T-cell (primary cell): ENCODE results near the gene SAMD4A. TPM values are rescaled to one million over a fixed set of nuclear protein-coding genes. Genes with fewer than 3 reads are reported as not detected.

Experiments used
- ATAC-seq, 4 experiments: fragments of 200-7000 bp in 3 of 4; fragments of 150-1000 bp in 1 of 4; cut with Tn5 transposase; replicated peaks in 1 of 4; 1 replicate in 3 of 4; 2 replicates in 1 of 4; pipeline ENCODE4 v1.10.0; 2021; ENCODE audit warnings: moderate library complexity in 3 of 4, mild to moderate bottlenecking in 2 of 4, moderate number of reproducible peaks in 1 of 4
- CTCF ChIA-PET, 2 donors: fragments of 300-600 bp; sonication (Branson Sonifier 250); formaldehyde crosslinking; loops; one replicate each; lab custom pipeline; 2022; ENCODE audit warnings: antibody characterized with exemption in 2 of 2; lab: Charles Lee
- POLR2A ChIA-PET, 2 donors: fragments of 300-600 bp; sonication (Branson Sonifier 250); formaldehyde crosslinking; loops; one replicate each; lab custom pipeline; 2022; ENCODE audit warnings: antibody characterized with exemption in 2 of 2; lab: Charles Lee
- DNase-seq, 35 experiments: peaks; one replicate each; pipeline versions ENCODE4 v3.0.0 to v3.0.0-alpha.2; 2013 to 2023
- H3K27ac ChIP-seq: one replicate; pipeline ENCODE4 v1.5.1; 2013; ENCODE audit warnings: low read length
- H3K27me3 ChIP-seq, 2 experiments: replicated peaks in 1 of 2; 1 replicate in 1 of 2; 2 replicates in 1 of 2; pipeline versions ENCODE4 v1.6.1 to v1.7.0; 2013; ENCODE audit warnings: low read length in 1 of 2, mixed read lengths in 1 of 2; ENCODE audit not compliant: control insufficient read depth in 2 of 2, insufficient read depth in 2 of 2; ENCODE audit errors: extremely low read depth in 1 of 2
- H3K36me3 ChIP-seq, 2 donors: 1 replicate in 1 of 2; 2 replicates in 1 of 2; pipeline versions ENCODE4 v1.6.1 to v1.7.0; 2013; ENCODE audit warnings: low read length in 1 of 2; ENCODE audit not compliant: control insufficient read depth in 2 of 2, insufficient read depth in 1 of 2; ENCODE audit errors: extremely low read depth in 1 of 2
- H3K4me1 ChIP-seq, 2 experiments: 1 replicate in 1 of 2; 2 replicates in 1 of 2; pipeline versions ENCODE4 v1.6.1 to v1.7.0; 2013; ENCODE audit warnings: low read length in 2 of 2, mixed read lengths in 1 of 2; ENCODE audit not compliant: insufficient read depth in 2 of 2, control insufficient read depth in 1 of 2; ENCODE audit errors: extremely low read depth in 1 of 2
- H3K4me3 ChIP-seq, 2 donors: 1 replicate in 1 of 2; 2 replicates in 1 of 2; pipeline versions ENCODE4 v1.5.1 to v1.7.0; 2013; ENCODE audit warnings: mild to moderate bottlenecking in 2 of 2, low read length in 1 of 2, moderate library complexity in 1 of 2; ENCODE audit not compliant: control insufficient read depth in 1 of 2; ENCODE audit errors: extremely low read depth in 1 of 2
- H3K9me3 ChIP-seq: 2 replicates; pipeline ENCODE4 v1.7.0; 2013
- H3K27ac Mint-ChIP-seq, 2 donors: one replicate each; pipeline ENCODE4 v1.8.0; 2020 to 2021; ENCODE audit warnings: mild to moderate bottlenecking in 2 of 2, mixed read lengths in 2 of 2
- H3K27me3 Mint-ChIP-seq, 2 donors: one replicate each; pipeline ENCODE4 v1.8.0; 2021 to 2022; ENCODE audit warnings: mixed read lengths in 2 of 2
- H3K36me3 Mint-ChIP-seq: one replicate; pipeline ENCODE4 v1.8.0; 2021; ENCODE audit warnings: mixed read lengths
- H3K4me1 Mint-ChIP-seq, 3 donors: one replicate each; pipeline ENCODE4 v1.8.0; 2020 to 2022; ENCODE audit warnings: mixed read lengths in 3 of 3, mild to moderate bottlenecking in 1 of 3
- H3K4me3 Mint-ChIP-seq, 3 donors: one replicate each; pipeline ENCODE4 v1.8.0; 2020 to 2022; ENCODE audit warnings: mild to moderate bottlenecking in 3 of 3, mixed read lengths in 3 of 3, moderate library complexity in 3 of 3
- H3K9me3 Mint-ChIP-seq, 3 donors: one replicate each; pipeline ENCODE4 v1.8.0; 2020 to 2022; ENCODE audit warnings: mixed read lengths in 3 of 3
- WGBS: methylation state at CpG from one replicate; pipeline ENCODE4 v1.1.5; 2013; ENCODE audit warnings: missing lambda C conversion rate; ENCODE audit not compliant: insufficient coverage; 5-methylcytosine and 5-hydroxymethylcytosine counted together
- total RNA-seq, 35 experiments: library from RNA in 6 of 35; stranded (reverse) in 6 of 35; fragments of 120-200 nt in 1 of 35; gene quantifications; one replicate each; pipeline versions ENCODE4 v1.2.1 to v1.2.4 and lab custom pipeline; 2013 to 2026

SAMD4A gene
- total RNA-seq, 5 donors from 2014 or later (not counting 1 experiment from before 2014, with no cell fraction given) = 1.2 to 3.9 (median 1.3) TPM

- Mint-ChIP-seq H3K27ac (no peak overlapping the region), H3K36me3 (no peaks in the 10 kb centered on the region), H3K27me3 (no peaks in the 10 kb centered on the region), H3K4me3 (no peak overlapping the region), H3K4me1 (peaks cover 2 to 13% (median 11%) of the 10 kb centered on the region in 3 donors), H3K9me3 (peaks cover 0 to 4% (median 0%) of the 10 kb centered on the region in 3 donors)
- DNase-seq (no peak), ATAC-seq (no peak)
- Histone ChIP-seq H3K36me3 (no peaks in the 10 kb centered on the region), H3K4me1 (peaks cover 0 to 3% of the 10 kb centered on the region in 2 experiments), H3K4me3 (no peak overlapping the region), H3K27me3 (no peaks in the 10 kb centered on the region), H3K9me3 (no peaks in the 10 kb centered on the region), H3K27ac (no peak overlapping the region)
- ChIA-PET CTCF (interaction anchor here in 1 of 2 donors (0.8 kb wide), 1 partner anchor 81 kb away, joined by 3 read pairs; no protein-coding TSS in a partner anchor), POLR2A (no interaction called here)
- 89% methylated on average over 2 of the region's 2 CpGs for WGBS
These were observed 139.8 kb downstream of the SAMD4A start for GRCh38 chr14:54706769-54707168.

- 97% methylated on average over 2 of the region's 2 CpGs for WGBS
- Histone ChIP-seq H3K27me3 (no peaks in the 10 kb centered on the region), H3K4me1 (peaks cover 3 to 10% of the 10 kb centered on the region in 2 experiments), H3K4me3 (no peak overlapping the region), H3K27ac (no peak overlapping the region), H3K9me3 (no peaks in the 10 kb centered on the region), H3K36me3 (no peaks in the 10 kb centered on the region)
- no peak for DNase-seq
- ChIA-PET CTCF (no interaction called here), POLR2A (interaction anchor here in 1 of 2 donors (0.6 kb wide), 1 partner anchor 365 kb away, joined by 9 read pairs; no protein-coding TSS in a partner anchor)
- Mint-ChIP-seq H3K27ac (no peak overlapping the region), H3K4me3 (no peak overlapping the region), H3K9me3 (peaks cover 0 to 4% (median 0%) of the 10 kb centered on the region in 3 donors), H3K4me1 (peaks cover 13 to 26% (median 22%) of the 10 kb centered on the region in 3 donors), H3K36me3 (no peaks in the 10 kb centered on the region), H3K27me3 (no peaks in the 10 kb centered on the region)
- ATAC-seq = no peak
These were observed 141.2 kb downstream of the SAMD4A start for GRCh38 chr14:54708161-54708560.

DNA sequence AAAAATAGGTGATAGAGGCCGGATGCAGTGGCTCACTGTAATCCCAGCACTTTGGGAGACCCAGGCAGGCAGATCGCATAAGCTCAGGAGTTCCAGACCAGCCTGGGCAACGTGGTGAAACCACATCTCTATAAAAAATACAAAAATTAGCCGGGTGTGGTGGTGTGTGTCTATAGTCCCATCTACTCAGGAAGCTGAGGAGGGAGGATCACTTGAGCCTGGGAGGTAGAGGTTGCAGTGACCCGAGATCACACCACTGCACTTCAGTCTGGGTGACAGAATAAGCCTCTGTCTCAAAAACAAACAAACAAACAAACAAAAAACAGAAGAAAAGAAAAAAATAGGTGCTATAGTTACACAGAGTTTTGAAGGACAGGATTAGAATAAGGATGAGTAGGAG is 142.1 kb downstream of the SAMD4A start:
- Mint-ChIP-seq H3K9me3 (peaks cover 0 to 4% (median 0%) of the 10 kb centered on the region in 3 donors), H3K27ac (no peak overlapping the region), H3K27me3 (no peaks in the 10 kb centered on the region), H3K4me1 (peaks cover 13 to 26% (median 22%) of the 10 kb centered on the region in 3 donors), H3K36me3 (no peaks in the 10 kb centered on the region), H3K4me3 (no peak overlapping the region)
- ATAC-seq (no peak), DNase-seq (no peak)
- POLR2A ChIA-PET = no interaction called here
- no CpG with 5 or more reads among the region's 5 CpGs for WGBS
- CTCF ChIA-PET = no interaction called here
- H3K9me3 ChIP-seq = no peaks in the 10 kb centered on the region
- H3K4me3 ChIP-seq = no peak overlapping the region
- H3K27ac ChIP-seq = no peak overlapping the region
- peaks cover 3 to 10% of the 10 kb centered on the region in 2 experiments for H3K4me1 ChIP-seq
- H3K36me3 ChIP-seq = no peaks in the 10 kb centered on the region
- no peaks in the 10 kb centered on the region for H3K27me3 ChIP-seq

GRCh38 chr14:54709444-54709843 is 142.5 kb downstream of the SAMD4A start:
- WGBS = 20% methylated on average over 1 of the region's 2 CpGs
- H3K27me3 Mint-ChIP-seq = peaks cover 0 to 3% of the 10 kb centered on the region in 2 donors
- peaks cover 13 to 26% (median 22%) of the 10 kb centered on the region in 3 donors for H3K4me1 Mint-ChIP-seq
- ChIA-PET POLR2A (no interaction called here), CTCF (no interaction called here)
- Histone ChIP-seq H3K36me3 (no peaks in the 10 kb centered on the region), H3K4me1 (peaks cover 3 to 10% of the 10 kb centered on the region in 2 experiments), H3K9me3 (no peaks in the 10 kb centered on the region), H3K4me3 (no peak overlapping the region), H3K27me3 (no peaks in the 10 kb centered on the region), H3K27ac (no peak overlapping the region)
- H3K9me3 Mint-ChIP-seq = peaks cover 0 to 4% (median 0%) of the 10 kb centered on the region in 3 donors
- no peaks in the 10 kb centered on the region for H3K36me3 Mint-ChIP-seq
- H3K4me3 Mint-ChIP-seq = no peak overlapping the region
- H3K27ac Mint-ChIP-seq = no peak overlapping the region
- ATAC-seq (no peak), DNase-seq (no peak)

DNA sequence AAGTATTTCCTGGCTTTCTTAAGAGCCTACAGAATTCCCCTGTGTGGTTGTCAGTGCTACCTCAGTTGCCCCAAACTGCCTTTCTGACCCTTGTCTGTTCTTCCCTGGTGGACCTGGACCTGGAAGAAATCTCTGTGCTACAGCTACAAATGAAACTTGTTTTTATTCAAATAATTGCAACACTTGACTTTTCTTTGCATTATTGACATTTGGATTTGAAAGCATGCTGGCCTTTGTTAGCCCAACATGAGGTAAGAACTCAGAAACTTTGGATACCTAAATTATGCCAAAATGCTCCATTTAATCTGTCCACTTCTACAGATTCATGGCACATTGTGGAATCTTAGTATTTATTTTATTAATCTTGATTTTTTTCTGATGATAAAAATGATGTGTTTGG is 142.9 kb downstream of the SAMD4A start:
- ChIA-PET POLR2A (no interaction called here), CTCF (no interaction called here)
- DNase-seq (no peak), ATAC-seq (no peak)
- H3K27me3 Mint-ChIP-seq = peaks cover 0 to 4% of the 10 kb centered on the region in 2 donors
- Histone ChIP-seq H3K4me1 (peaks cover 3 to 10% of the 10 kb centered on the region in 2 experiments), H3K27me3 (no peaks in the 10 kb centered on the region), H3K9me3 (no peaks in the 10 kb centered on the region), H3K36me3 (no peaks in the 10 kb centered on the region), H3K27ac (no peak overlapping the region), H3K4me3 (no peak overlapping the region)
- H3K4me1 Mint-ChIP-seq = peaks cover 13 to 26% (median 22%) of the 10 kb centered on the region in 3 donors
- H3K9me3 Mint-ChIP-seq = peaks cover 0 to 4% (median 0%) of the 10 kb centered on the region in 3 donors
- H3K4me3 Mint-ChIP-seq = no peak overlapping the region
- no peak overlapping the region for H3K27ac Mint-ChIP-seq
- no peaks in the 10 kb centered on the region for H3K36me3 Mint-ChIP-seq

DNA sequence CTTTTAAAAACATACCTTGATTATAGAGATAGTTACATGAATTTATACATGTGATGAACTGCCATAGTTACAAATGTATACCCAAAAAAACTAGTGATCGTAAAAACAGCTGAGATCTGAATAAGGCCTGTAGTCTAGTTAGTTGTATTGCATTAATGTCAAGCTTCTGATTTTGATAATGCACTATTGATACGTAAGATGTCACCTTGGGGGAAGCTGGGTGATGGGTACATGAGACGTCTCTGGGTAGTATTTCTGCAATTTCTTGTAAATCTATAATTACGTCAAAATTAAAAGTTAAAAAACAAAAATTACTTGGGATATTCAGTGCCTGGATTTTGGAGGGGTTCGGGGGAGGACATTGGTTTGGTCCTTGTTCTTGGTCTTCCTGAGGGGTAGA is 144.4 kb downstream of the SAMD4A start:
- POLR2A ChIA-PET = no interaction called here
- Mint-ChIP-seq H3K4me3 (no peak overlapping the region), H3K27me3 (peaks cover 0 to 4% of the 10 kb centered on the region in 2 donors), H3K9me3 (peaks cover 0 to 4% (median 0%) of the 10 kb centered on the region in 3 donors), H3K36me3 (no peaks in the 10 kb centered on the region), H3K4me1 (peaks cover 13 to 26% (median 22%) of the 10 kb centered on the region in 3 donors), H3K27ac (no peak overlapping the region)
- DNase-seq (no peak), ATAC-seq (no peak)
- Histone ChIP-seq H3K9me3 (no peaks in the 10 kb centered on the region), H3K4me1 (peaks cover 3 to 10% of the 10 kb centered on the region in 2 experiments), H3K27ac (no peak overlapping the region), H3K27me3 (no peaks in the 10 kb centered on the region), H3K36me3 (no peaks in the 10 kb centered on the region), H3K4me3 (no peak overlapping the region)
- CTCF ChIA-PET = interaction anchor here in 1 of 2 donors (0.6 kb wide), 1 partner anchor 100 kb away, joined by 3 read pairs; no protein-coding TSS in a partner anchor
- 63% methylated on average over 2 of the region's 5 CpGs for WGBS
